Epithelial cell of esophagus (primary cell): ENCODE results near the gene DLG3.

Source experiments
- DNase-seq: peaks from one replicate; pipeline ENCODE4 v3.0.0; 2010; ENCODE audit warnings: low read depth
- H3K4me3 ChIP-seq: 2 replicates; pipeline ENCODE4 v1.5.1; 2011; ENCODE audit warnings: mild to moderate bottlenecking, low read length, control low read depth
- TF ChIP-seq, protein P1 (sequence below): IDR thresholded peaks from 2 replicates; pipeline ENCODE4 v1.5.1; 2011; ENCODE audit warnings: low read depth, mild to moderate bottlenecking, low read length, control low read depth, inconsistent platforms; ENCODE audit not compliant: insufficient read depth; ENCODE audit errors: missing control alignments

Gene DLG3

DNA sequence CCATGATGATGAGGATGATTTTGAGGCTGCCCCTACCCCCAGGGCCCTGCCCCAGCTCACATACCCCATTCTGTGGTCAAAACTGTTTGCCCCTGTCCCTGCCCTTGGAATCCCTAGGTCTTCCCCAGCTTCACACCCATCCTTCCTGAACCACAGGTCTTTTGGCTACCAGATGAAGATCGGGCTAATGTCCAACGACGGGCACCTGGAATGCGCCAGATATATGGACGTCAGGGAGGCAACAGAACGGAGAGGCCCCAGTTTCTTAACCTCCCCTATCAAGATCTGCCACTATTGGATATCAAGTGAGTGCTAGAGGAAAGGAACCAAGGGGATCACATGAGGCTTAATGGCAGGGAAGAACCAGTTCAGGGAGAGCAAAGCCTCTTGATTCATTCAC, 14.9 kb upstream of the DLG3 start:
- TF ChIP-seq, protein P1, sequence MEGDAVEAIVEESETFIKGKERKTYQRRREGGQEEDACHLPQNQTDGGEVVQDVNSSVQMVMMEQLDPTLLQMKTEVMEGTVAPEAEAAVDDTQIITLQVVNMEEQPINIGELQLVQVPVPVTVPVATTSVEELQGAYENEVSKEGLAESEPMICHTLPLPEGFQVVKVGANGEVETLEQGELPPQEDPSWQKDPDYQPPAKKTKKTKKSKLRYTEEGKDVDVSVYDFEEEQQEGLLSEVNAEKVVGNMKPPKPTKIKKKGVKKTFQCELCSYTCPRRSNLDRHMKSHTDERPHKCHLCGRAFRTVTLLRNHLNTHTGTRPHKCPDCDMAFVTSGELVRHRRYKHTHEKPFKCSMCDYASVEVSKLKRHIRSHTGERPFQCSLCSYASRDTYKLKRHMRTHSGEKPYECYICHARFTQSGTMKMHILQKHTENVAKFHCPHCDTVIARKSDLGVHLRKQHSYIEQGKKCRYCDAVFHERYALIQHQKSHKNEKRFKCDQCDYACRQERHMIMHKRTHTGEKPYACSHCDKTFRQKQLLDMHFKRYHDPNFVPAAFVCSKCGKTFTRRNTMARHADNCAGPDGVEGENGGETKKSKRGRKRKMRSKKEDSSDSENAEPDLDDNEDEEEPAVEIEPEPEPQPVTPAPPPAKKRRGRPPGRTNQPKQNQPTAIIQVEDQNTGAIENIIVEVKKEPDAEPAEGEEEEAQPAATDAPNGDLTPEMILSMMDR: no peak
- no peak for DNase-seq

DNA sequence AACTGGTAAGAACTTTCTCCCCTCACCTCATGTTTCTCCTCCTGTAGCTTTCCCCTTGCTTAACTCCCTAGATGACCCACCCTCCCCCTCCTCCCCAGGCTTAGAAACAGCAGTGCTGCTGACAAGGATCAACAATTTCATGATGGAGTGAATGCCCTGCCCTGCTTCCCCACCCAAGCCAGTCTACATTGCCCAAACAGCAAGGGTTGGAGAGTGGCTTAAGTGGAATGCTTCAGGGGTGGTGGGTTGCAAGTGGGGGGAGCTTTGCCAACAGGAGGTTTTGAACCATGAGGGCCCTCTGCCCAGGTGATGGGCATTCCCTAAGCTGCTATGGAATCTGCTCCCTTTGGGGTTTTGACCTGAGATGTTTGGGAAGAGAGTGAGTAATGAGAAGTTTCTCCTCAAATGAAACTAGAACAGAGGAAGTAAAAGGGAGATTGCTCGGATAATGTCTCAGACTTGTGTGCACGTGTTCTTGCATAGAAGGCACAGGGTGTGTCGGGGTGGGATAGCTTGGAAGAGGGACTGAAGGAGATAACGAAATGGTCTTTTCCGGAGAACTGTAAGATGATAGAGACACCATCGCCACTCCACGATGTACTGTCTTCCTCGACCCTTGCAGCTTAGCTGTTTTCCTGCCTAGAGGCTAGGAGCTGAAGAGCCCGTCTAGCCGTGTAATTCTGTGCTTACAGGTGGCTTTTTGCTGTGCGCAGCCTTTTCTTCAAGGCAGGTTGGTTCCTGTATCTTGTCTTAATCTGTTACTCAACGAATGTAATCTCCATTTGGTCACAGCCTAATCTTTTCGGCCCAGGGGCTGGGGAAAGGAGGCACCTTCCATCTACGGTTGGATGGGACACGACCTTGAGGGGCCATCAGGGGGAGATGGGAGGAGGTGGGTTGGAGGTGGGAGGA, 11.4 kb upstream of the DLG3 start:
- TF ChIP-seq, protein P1: no peak
- peak overlapping the region; percentile 70 for H3K4me3 ChIP-seq

More for the DNA sequence above, 14.9 kb upstream of the DLG3 start:
- no peak overlapping the region for H3K4me3 ChIP-seq

DNA sequence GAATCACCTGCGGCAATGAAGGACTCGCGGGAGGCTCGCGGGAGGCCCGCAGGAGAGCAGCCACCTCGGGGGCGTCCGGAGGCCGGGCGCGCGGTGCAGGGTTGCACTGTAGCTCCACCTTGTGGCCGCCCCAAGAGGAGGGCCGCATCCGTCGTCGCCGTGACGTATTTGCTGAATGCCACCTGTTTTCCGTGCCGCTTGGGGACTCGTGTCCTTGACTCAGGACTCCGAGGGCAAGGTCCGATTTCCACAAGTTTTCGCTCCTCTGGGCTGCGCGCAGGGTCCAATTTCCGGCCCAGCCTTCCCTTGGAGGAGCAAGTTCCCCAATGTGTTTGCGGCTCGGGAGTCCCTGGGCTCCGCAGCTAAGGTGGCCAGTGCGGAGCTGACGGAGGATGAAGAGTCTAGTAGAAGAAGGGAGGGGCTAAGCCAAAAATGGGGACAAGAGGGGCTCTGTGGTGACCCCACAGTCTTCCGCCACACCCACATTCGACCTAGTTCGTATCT, 10.7 kb upstream of the DLG3 start:
- peak overlapping the region; percentile 70 for H3K4me3 ChIP-seq
- TF ChIP-seq, protein P1: peak; percentile 62
- peak; percentile 66 for DNase-seq

More for the DNA sequence above, 11.4 kb upstream of the DLG3 start:
- peak; percentile 22 for DNase-seq

DNA sequence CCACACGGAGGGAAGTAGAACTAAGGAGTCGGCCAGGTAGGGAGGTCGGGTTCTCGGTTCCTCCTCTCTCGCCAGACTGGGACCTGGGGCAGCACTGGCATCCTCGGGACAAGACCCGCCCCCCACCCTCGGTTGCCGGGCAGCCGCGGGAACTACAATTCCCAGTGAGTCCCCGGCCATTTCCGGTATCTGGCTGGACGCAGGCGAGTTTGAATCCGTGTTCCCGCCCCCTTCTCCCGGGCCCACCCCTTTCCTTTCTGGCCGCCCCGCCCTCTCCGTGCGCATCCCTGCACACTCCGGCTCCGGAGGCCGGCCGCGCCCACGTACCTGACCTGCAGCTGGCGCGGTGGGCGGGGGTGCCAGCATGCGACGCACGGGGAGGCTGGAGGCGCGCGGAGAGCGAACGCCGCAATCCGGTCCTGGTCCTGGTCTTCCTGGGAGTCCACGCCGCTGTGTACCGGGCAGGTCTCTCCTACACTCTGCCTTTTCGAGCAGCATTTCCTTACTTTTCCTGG, 10.2 kb upstream of the DLG3 start:
- DNase-seq: peak; percentile 87
- TF ChIP-seq, protein P1: no peak
- H3K4me3 ChIP-seq: peak overlapping the region; percentile 70

DNA sequence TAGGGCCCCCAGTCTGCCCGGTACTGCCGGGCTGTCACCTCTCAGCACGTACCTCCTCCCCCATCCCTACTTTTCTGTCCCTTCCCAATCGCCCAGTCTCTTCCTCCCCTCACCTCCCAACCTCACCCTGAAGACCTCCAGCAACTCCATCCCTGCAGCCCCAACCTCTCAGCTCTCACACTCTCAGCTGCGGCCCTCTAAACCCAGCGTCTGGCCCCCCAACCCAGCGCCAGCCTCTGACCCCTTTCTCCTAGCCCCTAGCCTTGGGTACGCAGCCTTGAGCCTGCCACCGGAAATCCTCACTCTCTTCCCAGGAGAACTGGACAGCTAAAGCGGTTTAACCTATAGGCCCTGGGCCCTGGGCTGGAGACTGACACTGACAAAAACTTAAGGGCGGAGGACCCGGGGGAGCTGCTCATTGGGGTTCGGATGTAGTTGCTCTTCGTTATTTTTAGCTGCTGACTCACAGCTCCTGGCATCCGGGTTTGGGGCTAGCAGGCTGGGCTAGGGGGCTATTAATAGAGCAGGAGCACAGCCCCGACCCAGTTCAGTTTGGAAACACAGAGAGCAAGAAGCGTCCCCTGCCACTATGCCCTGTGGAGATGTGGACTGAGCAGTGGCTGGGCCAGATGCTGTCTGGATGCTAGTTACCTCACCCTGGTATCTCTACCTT, 9.6 kb upstream of the DLG3 start:
- TF ChIP-seq, protein P1: no peak
- no peak for DNase-seq
- peak overlapping the region; percentile 70 for H3K4me3 ChIP-seq

DNA sequence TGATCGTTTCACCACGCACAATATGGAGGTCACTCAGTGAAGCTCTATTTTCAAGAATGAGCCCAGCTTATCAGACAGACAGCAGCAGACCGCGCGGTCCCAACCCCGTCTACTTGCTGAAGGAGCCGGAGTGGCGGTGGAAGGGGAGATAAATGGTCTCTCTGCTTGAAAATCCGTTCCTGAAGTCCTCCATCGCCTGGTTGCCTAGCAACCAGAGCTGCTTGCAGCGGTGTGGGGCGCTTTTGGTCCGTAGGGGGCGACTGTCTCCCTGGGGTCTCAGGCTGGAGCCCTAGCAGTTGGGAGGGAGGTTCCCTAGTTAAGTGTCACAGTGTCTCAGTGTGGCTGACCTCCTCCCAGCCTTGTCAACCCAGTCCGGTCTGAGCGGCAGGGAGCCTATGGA, 8.3 kb upstream of the DLG3 start:
- TF ChIP-seq, protein P1: no peak
- no peak overlapping the region for H3K4me3 ChIP-seq
- no peak for DNase-seq
